Measurements from ENCODE around the gene NPC2.

Gene NPC2

GRCh38 chr14:74533576-74533975 is 40.5 kb upstream of the NPC2 start:
- no peak for TF ChIP-seq CTCF (conservative IDR thresholded peaks at IDR 0.05)
- TF ChIP-seq ZFX (IDR thresholded peaks at IDR 0.05) = no peak
- H3K27ac ChIP-seq = no peak overlapping the region

GRCh38 chr14:74532246-74532645 is 39.1 kb upstream of the NPC2 start:
- no peak for TF ChIP-seq ZFX (IDR thresholded peaks at IDR 0.05)
- TF ChIP-seq CTCF (conservative IDR thresholded peaks at IDR 0.05) = no peak
- H3K27ac ChIP-seq = no peak overlapping the region

GRCh38 chr14:74531467-74531866 is 38.4 kb upstream of the NPC2 start:
- TF ChIP-seq ZFX (IDR thresholded peaks at IDR 0.05) (no peak), CTCF (conservative IDR thresholded peaks at IDR 0.05) (no peak; the same call in 1 of the 2 replicates)
- H3K27ac ChIP-seq = no peak overlapping the region

GRCh38 chr14:74531006-74531405 is 37.9 kb upstream of the NPC2 start:
- TF ChIP-seq ZFX (IDR thresholded peaks at IDR 0.05) (no peak), CTCF (conservative IDR thresholded peaks at IDR 0.05) (no peak)
- H3K27ac ChIP-seq = no peak overlapping the region

GRCh38 chr14:74528886-74529285 is 35.8 kb upstream of the NPC2 start:
- H3K27ac ChIP-seq = no peak overlapping the region
- TF ChIP-seq ZFX (IDR thresholded peaks at IDR 0.05) (no peak), CTCF (conservative IDR thresholded peaks at IDR 0.05) (no peak)

- TF ChIP-seq CTCF (conservative IDR thresholded peaks at IDR 0.05) = no peak
- TF ChIP-seq ZFX (IDR thresholded peaks at IDR 0.05) = no peak
- no peak overlapping the region for H3K27ac ChIP-seq
Measured at GRCh38 chr14:74528406-74528805, 35.3 kb upstream of the NPC2 start.

GRCh38 chr14:74527736-74528280 is 34.7 kb upstream of the NPC2 start:
- TF ChIP-seq CTCF (conservative IDR thresholded peaks at IDR 0.05) (no peak), ZFX (IDR thresholded peaks at IDR 0.05) (no peak)
- no peak overlapping the region for H3K27ac ChIP-seq
